ENCODE measurements around the gene BLOC1S3.
A peak's percentile ranks its signal among the peaks of the same experiment; 100 is the strongest.

BLOC1S3 gene

GRCh38 chr19:45146741-45147205, 31.8 kb upstream of the BLOC1S3 start:
- no peak for DNase-seq

DNA sequence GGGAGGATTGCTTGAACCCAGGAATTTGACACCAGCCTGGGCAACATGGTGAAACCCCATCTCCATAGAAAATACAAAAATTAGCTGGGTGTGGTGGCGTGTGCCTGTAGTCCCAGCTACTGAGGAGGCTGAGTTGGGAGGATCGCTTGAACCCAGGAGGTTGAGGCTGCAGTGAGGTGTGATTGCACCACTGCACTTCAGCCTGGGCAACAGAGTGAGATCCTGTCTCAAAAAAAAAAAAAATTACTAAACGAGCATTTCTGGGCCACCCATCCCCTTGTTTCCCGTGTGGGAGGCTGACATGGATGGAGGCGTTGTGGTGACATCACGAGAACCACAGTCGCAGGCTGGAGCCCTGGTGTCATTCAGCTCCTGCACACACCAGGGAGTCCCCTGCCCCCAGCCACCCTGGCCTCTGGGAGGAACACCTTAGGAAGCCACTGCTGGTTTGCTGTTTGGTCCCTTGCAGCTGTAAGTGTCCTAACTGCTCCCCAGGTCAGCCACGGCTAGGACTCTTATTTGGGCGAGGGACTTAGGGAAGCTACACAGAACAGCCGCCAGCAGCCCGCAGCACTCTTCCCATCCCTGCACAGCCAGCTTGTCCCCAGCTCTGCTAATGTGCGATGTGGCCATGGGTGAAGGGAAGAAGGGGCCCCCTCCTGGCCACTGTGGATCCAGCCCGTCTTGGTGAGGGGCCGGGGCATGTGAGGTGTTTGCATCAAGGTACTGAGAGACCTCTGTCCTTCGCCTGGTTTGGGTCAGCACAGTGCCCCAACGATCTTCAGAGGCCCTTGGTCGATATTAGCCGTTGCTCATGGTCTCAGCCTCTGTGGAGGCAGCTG, 30.5 kb upstream of the BLOC1S3 start:
- no peak for DNase-seq

DNA sequence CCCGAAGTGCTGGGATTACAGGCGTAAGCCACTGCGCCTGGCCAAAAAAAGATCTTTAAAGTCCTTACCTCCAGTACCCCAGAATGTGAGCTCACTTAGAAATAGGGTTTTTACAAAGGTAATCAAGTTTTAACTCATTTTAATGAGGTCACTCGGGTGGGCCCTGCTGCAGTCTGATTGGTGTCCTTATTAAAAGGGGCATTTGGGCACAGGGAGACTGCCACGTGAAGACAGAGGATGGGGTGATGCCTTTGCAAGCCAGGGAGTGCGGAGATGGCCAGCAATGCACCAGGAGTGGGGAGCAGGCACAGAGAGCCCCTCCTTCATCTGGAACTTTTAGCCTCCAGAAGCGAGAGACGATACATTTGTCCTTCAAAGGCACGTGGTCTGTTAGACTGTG, 29.5 kb upstream of the BLOC1S3 start:
- DNase-seq, result no peak

GRCh38 chr19:45150180-45150579, 28.4 kb upstream of the BLOC1S3 start:
- DNase-seq, result no peak

DNA sequence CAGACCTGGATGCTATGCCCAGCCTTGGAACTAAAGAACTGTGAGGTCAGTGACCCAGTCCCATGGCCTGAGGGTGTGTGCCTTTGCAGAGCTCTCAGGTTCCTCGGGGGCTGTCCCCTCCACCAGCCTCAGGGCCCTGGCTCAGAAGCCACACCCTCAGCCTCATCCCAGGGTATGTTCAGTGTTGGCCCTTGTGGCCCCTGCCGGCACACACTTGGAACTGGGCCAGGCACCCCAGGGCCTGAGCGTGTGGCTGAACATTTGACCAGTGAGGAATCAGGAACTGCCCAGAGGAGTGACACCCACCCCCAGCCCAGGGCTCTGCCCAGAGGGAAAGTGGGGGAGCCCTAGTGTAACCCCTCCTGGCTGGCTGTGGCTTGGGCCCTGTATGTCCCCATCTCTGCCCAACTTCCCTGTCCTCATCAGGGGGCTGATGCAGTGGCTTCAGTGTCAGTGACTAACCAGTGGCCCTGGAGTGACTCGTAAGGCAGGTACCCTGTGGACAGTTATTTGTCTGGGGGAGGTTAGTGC, 27.8 kb upstream of the BLOC1S3 start:
- DNase-seq, result no peak

DNA sequence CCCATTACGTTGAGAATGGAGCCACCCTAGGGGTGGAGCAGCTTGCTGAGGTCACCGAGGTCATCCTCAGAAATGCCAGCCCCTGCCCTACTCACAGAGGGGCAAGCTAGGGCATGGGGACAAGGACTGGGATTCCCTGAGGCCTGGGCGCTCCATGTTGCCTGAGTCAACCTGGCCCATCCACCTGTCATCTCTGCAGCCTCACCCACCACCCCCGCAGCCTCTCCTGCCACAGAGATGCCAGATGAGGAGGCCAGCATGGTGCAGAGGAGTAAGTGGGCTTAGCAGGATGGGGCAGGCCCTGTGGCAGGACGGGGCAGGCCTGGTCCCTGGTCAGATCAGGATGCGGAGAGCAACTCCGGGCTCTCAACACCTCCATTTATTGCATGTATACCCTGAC, 27.3 kb upstream of the BLOC1S3 start:
- no peak for DNase-seq

GRCh38 chr19:45151821-45152503, 26.6 kb upstream of the BLOC1S3 start:
- DNase-seq, result no peak

- no peak for DNase-seq
These were observed 25.9 kb upstream of the BLOC1S3 start for GRCh38 chr19:45152504-45153338.

DNA sequence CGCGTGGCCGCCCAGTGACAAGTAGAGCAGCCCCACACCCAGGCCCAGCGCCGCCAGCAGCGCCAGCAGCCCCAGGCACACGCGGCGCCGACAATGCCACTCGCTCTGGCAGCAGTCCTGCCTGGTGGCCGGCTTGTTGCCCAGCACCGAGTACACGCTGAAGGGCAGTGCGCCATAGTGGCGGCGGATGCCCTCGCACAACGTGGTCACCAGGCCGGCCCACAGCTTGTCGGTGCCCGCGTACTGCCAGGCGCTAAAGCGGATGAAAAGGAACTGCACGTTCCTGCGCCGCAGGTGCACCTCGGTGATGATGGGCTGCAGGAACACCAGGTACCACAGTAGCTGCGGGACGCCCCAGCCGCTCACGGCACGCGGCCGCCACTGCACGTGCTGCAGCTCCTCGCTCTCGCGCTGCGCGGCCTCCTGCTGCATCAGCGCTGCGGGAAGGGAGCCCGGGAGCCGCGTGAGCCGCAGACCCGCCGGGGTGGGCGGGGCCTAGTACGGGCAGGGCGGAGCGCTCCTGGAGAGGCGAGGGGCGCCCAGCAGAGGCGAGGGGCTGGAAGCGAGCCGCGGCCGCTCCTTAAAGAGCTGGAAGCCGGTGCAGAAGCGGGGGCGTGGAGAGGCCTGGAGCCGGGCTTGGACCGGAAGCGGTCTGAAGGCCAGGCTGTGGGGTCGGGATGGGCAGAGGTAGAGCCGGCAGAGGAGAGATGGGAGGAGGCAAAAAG, 25.1 kb upstream of the BLOC1S3 start:
- no peak for DNase-seq

- DNase-seq, result no peak
These were observed 24.3 kb upstream of the BLOC1S3 start for GRCh38 chr19:45154064-45154827.

GRCh38 chr19:45156011-45156630, 22.5 kb upstream of the BLOC1S3 start:
- DNase-seq, result no peak

DNA sequence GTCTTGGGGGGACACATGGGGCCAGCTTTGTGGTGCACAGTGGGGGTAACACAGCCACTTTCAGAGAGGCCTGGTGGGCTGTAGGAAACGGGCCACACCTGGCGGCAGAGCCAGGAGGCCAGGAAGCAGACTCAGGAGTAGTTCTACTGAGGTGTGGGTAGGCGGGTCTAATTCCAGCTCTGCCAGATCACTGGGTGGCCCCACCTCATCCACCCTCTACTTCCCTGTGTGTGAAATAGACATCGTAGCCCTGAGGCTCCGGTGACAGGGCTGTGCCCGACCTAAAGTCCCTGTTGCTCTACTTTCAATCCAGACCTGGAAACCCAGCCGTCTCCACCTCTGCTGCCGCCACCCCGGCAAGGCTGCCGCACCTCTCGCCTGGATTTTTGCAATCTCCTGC, 21.8 kb upstream of the BLOC1S3 start:
- no peak for DNase-seq

DNA sequence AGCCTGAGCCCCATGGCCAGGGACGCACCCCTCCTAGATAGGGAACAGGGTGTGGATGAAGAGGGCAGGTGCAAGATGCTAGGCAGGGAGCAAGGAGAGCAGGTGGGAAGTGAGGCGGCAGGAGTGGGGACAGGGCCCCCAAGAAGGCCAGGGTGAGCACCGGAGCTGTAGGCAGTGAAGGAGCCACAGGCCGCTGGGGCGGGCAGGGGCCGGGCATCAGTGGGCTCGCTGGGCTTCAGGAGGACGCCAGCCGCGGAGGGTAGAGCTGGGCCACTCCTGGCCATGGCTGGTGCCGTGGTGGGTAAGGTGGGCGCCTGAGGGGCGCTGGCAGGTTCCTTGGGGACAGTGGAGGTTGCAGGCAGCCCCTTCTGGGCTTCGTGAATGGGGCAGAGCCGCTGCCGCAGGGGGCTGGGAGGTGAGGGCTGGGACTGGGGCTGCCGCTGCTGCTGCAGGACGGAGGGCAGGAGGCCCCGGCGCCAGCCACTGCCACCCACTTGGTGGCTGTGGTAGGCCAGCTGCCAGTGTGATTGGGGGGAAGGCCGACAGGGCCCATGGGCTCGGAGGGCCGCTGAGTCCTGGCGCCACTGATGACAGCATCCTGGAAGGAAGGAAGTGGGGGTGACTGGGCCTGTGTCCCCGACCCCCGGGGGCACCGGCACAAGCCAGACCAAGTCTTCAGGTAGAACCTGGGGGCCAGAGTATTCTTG, 19.9 kb upstream of the BLOC1S3 start:
- DNase-seq, result no peak

- DNase-seq, result no peak
These were observed 19.2 kb upstream of the BLOC1S3 start for GRCh38 chr19:45159210-45159970.

DNA sequence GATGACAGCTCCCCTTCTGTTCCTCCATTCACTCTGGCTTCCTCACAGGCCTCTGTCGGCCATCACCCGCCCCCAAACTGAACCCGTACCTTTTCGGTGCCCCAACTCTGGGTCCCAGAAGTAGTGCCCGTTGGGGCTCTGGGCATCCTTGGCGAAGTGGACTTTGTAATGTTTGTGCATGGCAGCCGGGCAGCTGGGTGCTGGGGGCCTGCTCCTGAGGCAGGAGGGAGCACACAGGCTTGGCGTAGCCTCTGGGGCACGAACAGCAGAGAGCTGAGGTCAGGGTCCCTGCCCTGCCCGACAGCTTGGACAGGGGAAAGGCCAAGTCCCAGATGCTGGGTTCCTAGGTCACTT, 18.6 kb upstream of the BLOC1S3 start:
- DNase-seq, result no peak

GRCh38 chr19:45160870-45161737, 17.5 kb upstream of the BLOC1S3 start, which contains the start of gene NKPD1:
TSS of gene NKPD1 (minus strand) at chr19:45160982. CDS start at chr19:45160150, 832 bp downstream.
- peak; percentile 67 for DNase-seq

GRCh38 chr19:45161738-45162607, 16.6 kb upstream of the BLOC1S3 start:
- DNase-seq, result no peak

All from NCI-H510A (cell line).